ENCODE results near the gene EIPR1.

DNA sequence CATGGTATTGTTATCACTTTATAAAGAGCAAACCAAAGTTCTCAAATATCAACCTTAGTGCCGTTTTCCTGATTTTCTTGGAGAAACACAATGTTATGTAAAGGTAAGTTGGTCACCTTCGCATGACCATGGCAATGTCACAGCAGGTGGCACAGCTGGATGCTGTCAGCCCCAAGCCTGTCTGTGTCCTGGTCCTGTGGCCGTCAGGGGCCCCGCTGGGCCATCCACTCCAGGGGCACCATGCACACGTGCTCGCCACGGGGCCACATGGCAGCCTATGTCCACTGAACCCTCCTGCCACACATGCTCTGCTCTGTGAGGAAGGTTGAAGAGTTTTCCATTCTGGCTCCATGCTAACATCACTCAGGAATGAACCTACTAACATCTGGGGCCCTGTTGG is 85.9 kb downstream of the EIPR1 start:
- TF ChIP-seq, protein P1, sequence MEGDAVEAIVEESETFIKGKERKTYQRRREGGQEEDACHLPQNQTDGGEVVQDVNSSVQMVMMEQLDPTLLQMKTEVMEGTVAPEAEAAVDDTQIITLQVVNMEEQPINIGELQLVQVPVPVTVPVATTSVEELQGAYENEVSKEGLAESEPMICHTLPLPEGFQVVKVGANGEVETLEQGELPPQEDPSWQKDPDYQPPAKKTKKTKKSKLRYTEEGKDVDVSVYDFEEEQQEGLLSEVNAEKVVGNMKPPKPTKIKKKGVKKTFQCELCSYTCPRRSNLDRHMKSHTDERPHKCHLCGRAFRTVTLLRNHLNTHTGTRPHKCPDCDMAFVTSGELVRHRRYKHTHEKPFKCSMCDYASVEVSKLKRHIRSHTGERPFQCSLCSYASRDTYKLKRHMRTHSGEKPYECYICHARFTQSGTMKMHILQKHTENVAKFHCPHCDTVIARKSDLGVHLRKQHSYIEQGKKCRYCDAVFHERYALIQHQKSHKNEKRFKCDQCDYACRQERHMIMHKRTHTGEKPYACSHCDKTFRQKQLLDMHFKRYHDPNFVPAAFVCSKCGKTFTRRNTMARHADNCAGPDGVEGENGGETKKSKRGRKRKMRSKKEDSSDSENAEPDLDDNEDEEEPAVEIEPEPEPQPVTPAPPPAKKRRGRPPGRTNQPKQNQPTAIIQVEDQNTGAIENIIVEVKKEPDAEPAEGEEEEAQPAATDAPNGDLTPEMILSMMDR (conservative IDR thresholded peaks at IDR 0.05 in 1 of 2, IDR thresholded peaks at IDR 0.05 in 1 of 2; ENCODE audit: low read depth in 1 of 2, low read length in 2 of 2), result no peak
- TF ChIP-seq EZH2 (IDR thresholded peaks at IDR 0.05; ENCODE audit: low read length, missing control alignments), result no peak
